HG02678 (cell line): ENCODE measurements around the gene L3MBTL2.
"Not testable (repeated sequence)": the region's sequence is repeated elsewhere in the genome, so short reads cannot be mapped to it uniquely, and the experiment has no call there.

Experiments
- ATAC-seq: cut with Tn5 transposase; IDR thresholded peaks from one replicate; pipeline ENCODE4 v1.9.1; 2021; ENCODE audit warnings: mild to moderate bottlenecking, moderate library complexity; ENCODE audit not compliant: unreplicated experiment

The L3MBTL2 gene

DNA sequence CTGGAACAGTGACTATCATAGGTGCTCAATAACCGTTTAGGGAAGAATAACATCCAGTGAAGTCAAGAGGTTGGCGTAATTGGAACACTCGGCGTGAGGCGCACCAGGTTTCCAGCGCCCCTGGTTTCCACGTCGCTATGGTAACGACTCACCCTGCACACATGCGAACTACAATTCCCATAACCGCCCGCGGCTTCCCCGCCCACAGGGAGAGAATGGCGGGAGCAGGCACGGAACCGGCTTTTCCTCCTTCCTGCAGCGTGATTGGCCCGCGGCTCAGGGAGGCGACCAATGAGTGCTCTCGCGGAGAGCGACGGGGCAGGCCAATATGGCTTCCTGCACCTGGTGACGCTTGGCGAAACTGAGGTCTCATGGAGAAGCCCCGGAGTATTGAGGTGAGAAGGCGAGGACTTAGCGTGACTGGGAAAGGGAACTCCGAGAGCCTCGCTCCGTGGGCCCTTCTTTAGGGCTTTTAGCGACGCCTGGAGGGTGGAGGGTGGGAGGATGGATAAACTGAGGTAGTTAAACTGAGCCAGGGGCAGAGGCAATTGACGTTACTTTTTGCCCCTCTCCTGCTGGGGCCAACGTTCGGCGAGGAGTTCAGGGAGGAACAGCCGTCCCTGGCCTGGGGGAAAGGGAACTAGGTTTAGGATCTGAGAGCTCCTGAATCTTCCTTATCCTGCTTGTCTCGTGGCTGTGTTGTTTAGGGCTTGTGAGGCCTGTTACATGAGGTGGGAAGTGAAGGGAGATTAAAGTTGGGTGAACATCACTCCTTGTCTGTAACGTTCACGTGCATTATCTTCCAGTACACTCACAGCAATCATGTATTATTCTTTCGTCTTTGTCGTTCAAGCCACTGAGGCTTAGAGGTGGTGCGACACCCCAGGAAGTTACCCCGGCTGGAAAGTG is at the start of gene L3MBTL2:
L3MBTL2 (plus strand) TSS at position 321 of the 909 bp plus-strand sequence; CDS start at position 372, 51 bp downstream.
- peak; percentile 98 for ATAC-seq

DNA sequence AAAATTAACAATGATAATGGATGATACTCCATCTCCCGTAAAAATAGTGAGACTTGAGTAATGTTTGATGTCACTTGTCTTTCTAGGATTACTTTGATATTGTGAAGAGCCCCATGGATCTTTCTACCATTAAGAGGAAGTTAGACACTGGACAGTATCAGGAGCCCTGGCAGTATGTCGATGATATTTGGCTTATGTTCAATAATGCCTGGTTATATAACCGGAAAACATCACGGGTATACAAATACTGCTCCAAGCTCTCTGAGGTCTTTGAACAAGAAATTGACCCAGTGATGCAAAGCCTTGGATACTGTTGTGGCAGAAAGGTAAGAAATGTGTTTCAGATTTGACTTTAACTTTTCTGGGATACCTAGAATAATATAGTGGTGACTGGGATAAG is 48.0 kb upstream of the L3MBTL2 start:
- ATAC-seq: no peak

GRCh38 chr22:41169157-41169556 is 36.0 kb upstream of the L3MBTL2 start:
- ATAC-seq: no peak

- ATAC-seq: no peak
These were observed 33.1 kb upstream of the L3MBTL2 start for GRCh38 chr22:41171996-41172395.

- no peak for ATAC-seq
These were observed 29.6 kb upstream of the L3MBTL2 start for GRCh38 chr22:41175546-41175945.

GRCh38 chr22:41177040-41177621 is 28.0 kb upstream of the L3MBTL2 start:
- no peak for ATAC-seq

- ATAC-seq: no peak
These were observed 27.3 kb upstream of the L3MBTL2 start for GRCh38 chr22:41177622-41178424.

GRCh38 chr22:41178425-41178975 is 26.6 kb upstream of the L3MBTL2 start:
- no peak for ATAC-seq

- ATAC-seq: not testable (repeated sequence)
These were observed 24.8 kb upstream of the L3MBTL2 start for GRCh38 chr22:41180362-41180761.

DNA sequence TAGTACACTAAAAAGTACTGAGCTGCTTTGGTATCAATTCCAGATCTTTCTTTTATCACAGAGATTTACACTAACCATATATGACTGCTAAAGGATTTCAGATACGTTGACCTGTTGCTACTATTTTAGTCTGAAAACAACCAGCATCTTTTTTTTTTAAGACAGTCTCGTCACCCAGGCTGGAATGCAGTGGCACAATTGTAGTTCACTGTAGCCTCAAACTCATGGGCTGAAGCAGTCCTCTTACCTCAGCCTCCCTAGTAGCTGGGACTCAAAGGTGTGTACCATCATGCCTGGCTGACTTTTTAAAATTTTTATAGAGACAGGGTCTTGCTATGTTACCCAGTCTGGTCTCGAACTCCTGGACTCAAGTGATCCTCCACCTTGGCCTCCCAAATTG is 24.2 kb upstream of the L3MBTL2 start:
- ATAC-seq: no peak

DNA sequence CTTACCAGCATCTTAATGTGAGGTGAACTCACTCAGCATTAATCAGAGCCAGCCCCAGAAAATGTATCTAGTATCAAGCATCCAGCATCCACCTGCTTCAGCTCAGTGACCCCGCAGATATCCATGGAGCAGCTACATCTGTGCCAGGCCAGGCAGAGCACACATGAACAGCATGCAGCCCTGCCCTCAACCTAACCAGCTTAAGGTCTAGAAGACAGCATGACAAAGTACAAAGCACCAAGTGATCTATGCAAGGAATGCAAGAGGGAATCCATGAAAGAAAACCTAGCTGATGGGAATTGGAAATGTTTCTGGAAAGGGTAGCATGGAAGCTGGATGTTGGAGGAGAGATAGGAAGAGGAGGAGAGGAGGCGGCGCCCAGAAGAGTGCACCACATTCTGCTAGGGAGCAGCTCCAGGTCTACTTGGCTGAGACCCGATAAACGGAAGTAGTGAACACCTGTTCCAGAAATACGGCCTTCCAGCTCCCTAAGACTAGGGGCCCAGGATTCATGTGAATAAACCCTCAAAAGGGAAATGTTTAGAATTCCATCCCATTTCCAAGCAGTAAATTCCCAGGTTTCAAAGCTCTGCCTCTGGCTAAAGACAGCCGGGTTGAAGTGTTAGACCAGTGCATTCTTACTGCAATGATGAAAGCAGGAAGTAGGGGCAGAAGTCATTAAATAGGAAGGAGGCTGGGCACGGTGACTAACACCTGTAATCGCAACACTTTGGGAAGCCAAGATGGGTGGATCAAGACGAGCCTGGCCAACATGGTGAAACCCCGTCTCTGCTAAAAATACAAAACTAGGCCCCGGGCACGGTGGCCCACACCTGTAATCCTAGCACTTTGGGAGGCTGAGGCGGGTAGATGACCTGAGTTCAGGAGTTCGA is 23.5 kb upstream of the L3MBTL2 start:
- no peak for ATAC-seq

DNA sequence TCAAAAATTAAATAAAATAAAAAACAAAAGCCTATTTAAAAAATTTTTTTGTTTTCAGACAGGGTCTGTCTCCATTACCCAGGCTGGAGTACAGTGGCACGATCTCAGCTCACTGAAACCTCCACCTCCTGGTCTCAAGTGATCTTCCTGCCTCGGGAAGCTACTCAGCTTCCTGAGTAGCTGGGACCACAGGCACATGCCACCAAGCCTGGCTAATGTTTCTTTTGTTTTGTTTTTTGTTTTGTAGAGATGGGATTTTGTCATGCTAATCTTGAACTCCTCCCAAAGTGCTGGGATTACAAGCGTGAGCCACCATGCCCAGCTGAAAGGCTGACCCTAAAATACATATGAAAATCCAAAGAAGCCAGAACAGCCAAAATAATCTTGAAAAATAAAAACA is 20.4 kb upstream of the L3MBTL2 start:
- no peak for ATAC-seq

DNA sequence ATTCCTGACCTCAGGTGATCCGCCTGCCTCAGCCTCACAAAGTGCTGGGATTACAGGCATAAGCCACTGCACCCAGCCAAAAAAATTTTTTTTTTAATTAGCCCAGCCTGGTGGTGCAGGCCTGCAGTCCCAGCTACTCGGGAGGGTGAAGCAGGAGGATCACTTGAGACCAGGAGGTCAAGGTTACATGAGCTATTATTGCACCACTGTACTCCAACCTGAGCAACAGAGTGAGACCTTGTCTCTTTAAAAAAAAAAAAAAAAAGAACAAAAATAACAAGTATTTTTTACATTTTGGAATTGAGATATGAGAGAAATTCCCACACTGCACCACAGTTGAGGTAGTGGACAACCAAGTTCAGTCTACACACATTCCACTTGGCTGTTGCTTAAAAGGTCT is 13.6 kb upstream of the L3MBTL2 start:
- ATAC-seq: no peak

DNA sequence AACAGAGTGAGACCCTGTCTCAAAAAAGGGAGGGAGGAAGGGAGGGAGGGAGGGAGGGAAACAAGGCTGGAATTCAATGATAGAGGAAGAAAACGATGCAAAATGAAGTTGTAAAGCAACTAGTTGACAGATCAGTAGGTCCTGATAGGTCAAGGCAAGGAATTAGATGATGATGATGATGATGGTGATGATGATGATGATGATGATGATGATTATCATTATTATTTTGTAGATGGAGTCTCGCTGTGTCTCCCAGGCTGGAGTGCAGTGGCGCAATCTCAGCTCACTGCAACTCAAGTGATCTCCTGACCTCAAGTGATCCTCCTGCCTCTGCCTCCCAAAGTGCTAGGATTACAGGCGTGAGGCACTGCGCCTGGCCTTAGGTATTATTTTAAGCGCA is 11.3 kb upstream of the L3MBTL2 start:
- no peak for ATAC-seq

- ATAC-seq: peak; percentile 89
These were observed 7.8 kb upstream of the L3MBTL2 start for GRCh38 chr22:41197038-41197972.

DNA sequence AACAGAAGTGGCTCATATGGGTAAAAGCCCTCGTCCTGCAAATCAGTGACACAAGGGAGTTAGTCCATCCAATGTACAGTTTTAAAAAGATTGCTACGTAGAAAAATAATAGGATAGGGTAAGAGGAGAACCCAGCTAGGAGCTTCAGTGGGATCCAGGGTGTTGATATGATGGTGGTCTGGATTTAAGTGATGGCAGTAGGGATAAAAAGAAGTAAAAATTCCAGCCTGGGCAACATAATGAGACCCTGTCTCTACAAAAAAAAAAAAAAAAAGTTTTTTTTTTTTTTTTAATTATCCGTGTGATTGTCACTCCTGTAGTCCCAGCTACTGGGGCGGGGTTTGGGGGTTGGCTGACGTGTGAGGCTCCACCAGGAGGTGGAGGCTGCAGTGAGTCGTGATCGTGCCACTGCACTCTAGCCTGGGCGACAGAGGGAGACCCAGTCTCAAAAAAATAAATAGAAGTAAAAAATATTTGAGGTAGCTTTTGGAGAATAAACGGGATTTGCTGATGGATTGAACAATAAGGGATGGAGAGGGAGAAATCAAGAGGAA is 7.0 kb upstream of the L3MBTL2 start:
- no peak for ATAC-seq

GRCh38 chr22:41201141-41201540 is 4.0 kb upstream of the L3MBTL2 start:
- no peak for ATAC-seq

DNA sequence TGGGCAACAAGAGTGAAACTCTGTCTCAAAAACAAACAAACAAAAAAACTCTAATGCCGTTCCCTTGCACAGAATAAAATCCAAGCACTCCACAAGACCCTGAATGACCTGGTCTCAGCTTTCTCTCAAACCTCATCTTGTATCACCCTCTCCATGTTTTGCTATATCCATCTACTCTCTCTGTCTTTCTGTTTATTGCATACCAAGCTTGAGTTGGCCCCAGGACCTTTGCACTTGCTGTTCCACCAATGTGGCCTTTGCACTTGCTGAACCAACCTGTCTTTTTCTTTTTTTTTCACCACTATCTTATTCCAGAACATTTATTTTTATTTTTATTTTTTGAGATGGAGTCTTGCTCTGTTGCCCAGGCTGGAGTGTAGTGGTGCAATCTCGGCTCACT is 2.0 kb upstream of the L3MBTL2 start:
- ATAC-seq: no peak

- no peak for ATAC-seq
These were observed 1.0 kb upstream of the L3MBTL2 start for GRCh38 chr22:41204066-41204465.
